Measurements from ENCODE around the gene DEPDC1B.
A peak's percentile ranks its signal among the peaks of the same experiment; 100 is the strongest.
"Not testable (repeated sequence)": the region's sequence is repeated elsewhere in the genome, so short reads cannot be mapped to it uniquely, and the experiment has no call there.

The DEPDC1B gene

GRCh38 chr5:60718166-60718892 is 18.4 kb upstream of the DEPDC1B start:
- Histone ChIP-seq H3K4me3 (ENCODE audit: low read length) (no peak overlapping the region), H3K36me3 (ENCODE audit: insufficient read depth, low read depth, low read length) (no peaks in the 10 kb centered on the region), H3K9me3 (ENCODE audit: insufficient read depth, low read depth, low read length) (no peaks in the 10 kb centered on the region), H3K27ac (ENCODE audit: low read length) (no peak overlapping the region), H3K4me1 (ENCODE audit: insufficient read depth, low read length) (no peaks in the 10 kb centered on the region), H3K9ac (ENCODE audit: low read depth, low read length) (no peak overlapping the region), H3K27me3 (ENCODE audit: insufficient read depth, low read length) (no peaks in the 10 kb centered on the region)

GRCh38 chr5:60715201-60715928 is 15.4 kb upstream of the DEPDC1B start:
- H3K4me1 ChIP-seq (ENCODE audit: insufficient read depth, low read length); H3K9ac ChIP-seq (ENCODE audit: low read depth, low read length); H3K4me3 ChIP-seq (ENCODE audit: low read length); H3K36me3 ChIP-seq (ENCODE audit: insufficient read depth, low read depth, low read length); H3K27ac ChIP-seq (ENCODE audit: low read length); H3K9me3 ChIP-seq (ENCODE audit: insufficient read depth, low read depth, low read length); H3K27me3 ChIP-seq (ENCODE audit: insufficient read depth, low read length): not testable (repeated sequence)

GRCh38 chr5:60712950-60713349 is 13.0 kb upstream of the DEPDC1B start:
- H3K9me3 ChIP-seq (ENCODE audit: insufficient read depth, low read depth, low read length): no peaks in the 10 kb centered on the region

GRCh38 chr5:60711892-60712291 is 11.9 kb upstream of the DEPDC1B start:
- not testable (repeated sequence) for H3K9me3 ChIP-seq (ENCODE audit: insufficient read depth, low read depth, low read length); H3K27me3 ChIP-seq (ENCODE audit: insufficient read depth, low read length); H3K9ac ChIP-seq (ENCODE audit: low read depth, low read length); H3K4me1 ChIP-seq (ENCODE audit: insufficient read depth, low read length); H3K27ac ChIP-seq (ENCODE audit: low read length); H3K36me3 ChIP-seq (ENCODE audit: insufficient read depth, low read depth, low read length); H3K4me3 ChIP-seq (ENCODE audit: low read length)

More at GRCh38 chr5:60712950-60713349, 13.0 kb upstream of the DEPDC1B start:
- Histone ChIP-seq H3K9ac (ENCODE audit: low read depth, low read length) (no peak overlapping the region), H3K27ac (ENCODE audit: low read length) (no peak overlapping the region), H3K36me3 (ENCODE audit: insufficient read depth, low read depth, low read length) (no peaks in the 10 kb centered on the region), H3K4me1 (ENCODE audit: insufficient read depth, low read length) (no peaks in the 10 kb centered on the region), H3K4me3 (ENCODE audit: low read length) (no peak overlapping the region), H3K27me3 (ENCODE audit: insufficient read depth, low read length) (no peaks in the 10 kb centered on the region)

GRCh38 chr5:60710362-60710761 is 10.4 kb upstream of the DEPDC1B start:
- Histone ChIP-seq H3K27ac (ENCODE audit: low read length) (no peak overlapping the region), H3K9ac (ENCODE audit: low read depth, low read length) (no peak overlapping the region), H3K27me3 (ENCODE audit: insufficient read depth, low read length) (no peaks in the 10 kb centered on the region), H3K4me1 (ENCODE audit: insufficient read depth, low read length) (no peaks in the 10 kb centered on the region), H3K4me3 (ENCODE audit: low read length) (no peak overlapping the region), H3K9me3 (ENCODE audit: insufficient read depth, low read depth, low read length) (no peaks in the 10 kb centered on the region), H3K36me3 (ENCODE audit: insufficient read depth, low read depth, low read length) (no peaks in the 10 kb centered on the region)

- Histone ChIP-seq H3K9ac (ENCODE audit: low read depth, low read length) (no peak overlapping the region), H3K4me3 (ENCODE audit: low read length) (no peak overlapping the region), H3K36me3 (ENCODE audit: insufficient read depth, low read depth, low read length) (no peaks in the 10 kb centered on the region), H3K27me3 (ENCODE audit: insufficient read depth, low read length) (peaks cover 5% of the 10 kb centered on the region; the same call in 1 of the 2 replicates), H3K27ac (ENCODE audit: low read length) (no peak overlapping the region), H3K9me3 (ENCODE audit: insufficient read depth, low read depth, low read length) (no peaks in the 10 kb centered on the region), H3K4me1 (ENCODE audit: insufficient read depth, low read length) (no peaks in the 10 kb centered on the region; the same call in 1 of the 2 replicates)
Observed at GRCh38 chr5:60705144-60705543, 5.2 kb upstream of the DEPDC1B start.

- Histone ChIP-seq H3K36me3 (ENCODE audit: insufficient read depth, low read depth, low read length) (no peaks in the 10 kb centered on the region), H3K9me3 (ENCODE audit: insufficient read depth, low read depth, low read length) (no peaks in the 10 kb centered on the region), H3K4me3 (ENCODE audit: low read length) (no peak overlapping the region), H3K27me3 (ENCODE audit: insufficient read depth, low read length) (peaks cover 5% of the 10 kb centered on the region; the same call in 1 of the 2 replicates), H3K9ac (ENCODE audit: low read depth, low read length) (no peak overlapping the region), H3K27ac (ENCODE audit: low read length) (no peak overlapping the region), H3K4me1 (ENCODE audit: insufficient read depth, low read length) (no peaks in the 10 kb centered on the region; the same call in 1 of the 2 replicates)
Observed at GRCh38 chr5:60703944-60704343, 4.0 kb upstream of the DEPDC1B start.

- H3K9ac ChIP-seq (ENCODE audit: low read depth, low read length): no peak overlapping the region
- no peaks in the 10 kb centered on the region for H3K36me3 ChIP-seq (ENCODE audit: insufficient read depth, low read depth, low read length)
- H3K27me3 ChIP-seq (ENCODE audit: insufficient read depth, low read length): peaks cover 5% of the 10 kb centered on the region; the same call in 1 of the 2 replicates
- no peak overlapping the region for H3K27ac ChIP-seq (ENCODE audit: low read length)
- H3K4me1 ChIP-seq (ENCODE audit: insufficient read depth, low read length): peaks cover 2% of the 10 kb centered on the region; the same call in 1 of the 2 replicates
- no peak overlapping the region for H3K4me3 ChIP-seq (ENCODE audit: low read length)
- no peaks in the 10 kb centered on the region for H3K9me3 ChIP-seq (ENCODE audit: insufficient read depth, low read depth, low read length)
Observed at GRCh38 chr5:60701321-60701968, 1.5 kb upstream of the DEPDC1B start.

- Histone ChIP-seq H3K27me3 (ENCODE audit: insufficient read depth, low read length) (peaks cover 5% of the 10 kb centered on the region; the same call in 1 of the 2 replicates), H3K4me3 (ENCODE audit: low read length) (peak overlapping the region; percentile 81), H3K4me1 (ENCODE audit: insufficient read depth, low read length) (peaks cover 2% of the 10 kb centered on the region; the same call in 1 of the 2 replicates), H3K9ac (ENCODE audit: low read depth, low read length) (peak overlapping the region; percentile 94), H3K36me3 (ENCODE audit: insufficient read depth, low read depth, low read length) (peaks cover under 1% of the 10 kb centered on the region; the same call in 1 of the 2 replicates), H3K27ac (ENCODE audit: low read length) (peak overlapping the region; percentile 75), H3K9me3 (ENCODE audit: insufficient read depth, low read depth, low read length) (no peaks in the 10 kb centered on the region)
Observed at GRCh38 chr5:60700416-60700757, 421 bp upstream of the DEPDC1B start.

GRCh38 chr5:60699288-60699608 is 718 bp downstream of the DEPDC1B start:
- Histone ChIP-seq H3K9ac (ENCODE audit: low read depth, low read length) (peak overlapping the region; percentile 94), H3K9me3 (ENCODE audit: insufficient read depth, low read depth, low read length) (no peaks in the 10 kb centered on the region), H3K27me3 (ENCODE audit: insufficient read depth, low read length) (peaks cover 5% of the 10 kb centered on the region; the same call in 1 of the 2 replicates), H3K27ac (ENCODE audit: low read length) (peak overlapping the region; percentile 76), H3K4me1 (ENCODE audit: insufficient read depth, low read length) (peaks cover 2% of the 10 kb centered on the region; the same call in 1 of the 2 replicates), H3K4me3 (ENCODE audit: low read length) (peak overlapping the region; percentile 81), H3K36me3 (ENCODE audit: insufficient read depth, low read depth, low read length) (peaks cover 11% of the 10 kb centered on the region; the same call in 1 of the 2 replicates)

- no peaks in the 10 kb centered on the region for H3K9me3 ChIP-seq (ENCODE audit: insufficient read depth, low read depth, low read length)
- peaks cover 2% of the 10 kb centered on the region; the same call in 1 of the 2 replicates for H3K4me1 ChIP-seq (ENCODE audit: insufficient read depth, low read length)
- H3K9ac ChIP-seq (ENCODE audit: low read depth, low read length): no peak overlapping the region
- peak overlapping the region; percentile 8 for H3K4me3 ChIP-seq (ENCODE audit: low read length)
- H3K36me3 ChIP-seq (ENCODE audit: insufficient read depth, low read depth, low read length): peaks cover 14% of the 10 kb centered on the region
- 0 out of 2 replicates have a peak, but pooled peaks cover 5% of the 10 kb centered on the region for H3K27me3 ChIP-seq (ENCODE audit: insufficient read depth, low read length)
- no peak overlapping the region for H3K27ac ChIP-seq (ENCODE audit: low read length)
Observed at GRCh38 chr5:60698336-60698735, 1.6 kb downstream of the DEPDC1B start.
